ENCODE results near the gene SAMD10. TPM values are rescaled to one million over a fixed set of nuclear protein-coding genes. Genes with fewer than 3 reads are reported as not detected.

Gene SAMD10
- total and polyA plus RNA-seq, 10 of the 15 experiments (the other 5 are each of a cell fraction or from before 2014, with no cell fraction given), result 1.3 to 51.4 (median 17.9) TPM

DNA sequence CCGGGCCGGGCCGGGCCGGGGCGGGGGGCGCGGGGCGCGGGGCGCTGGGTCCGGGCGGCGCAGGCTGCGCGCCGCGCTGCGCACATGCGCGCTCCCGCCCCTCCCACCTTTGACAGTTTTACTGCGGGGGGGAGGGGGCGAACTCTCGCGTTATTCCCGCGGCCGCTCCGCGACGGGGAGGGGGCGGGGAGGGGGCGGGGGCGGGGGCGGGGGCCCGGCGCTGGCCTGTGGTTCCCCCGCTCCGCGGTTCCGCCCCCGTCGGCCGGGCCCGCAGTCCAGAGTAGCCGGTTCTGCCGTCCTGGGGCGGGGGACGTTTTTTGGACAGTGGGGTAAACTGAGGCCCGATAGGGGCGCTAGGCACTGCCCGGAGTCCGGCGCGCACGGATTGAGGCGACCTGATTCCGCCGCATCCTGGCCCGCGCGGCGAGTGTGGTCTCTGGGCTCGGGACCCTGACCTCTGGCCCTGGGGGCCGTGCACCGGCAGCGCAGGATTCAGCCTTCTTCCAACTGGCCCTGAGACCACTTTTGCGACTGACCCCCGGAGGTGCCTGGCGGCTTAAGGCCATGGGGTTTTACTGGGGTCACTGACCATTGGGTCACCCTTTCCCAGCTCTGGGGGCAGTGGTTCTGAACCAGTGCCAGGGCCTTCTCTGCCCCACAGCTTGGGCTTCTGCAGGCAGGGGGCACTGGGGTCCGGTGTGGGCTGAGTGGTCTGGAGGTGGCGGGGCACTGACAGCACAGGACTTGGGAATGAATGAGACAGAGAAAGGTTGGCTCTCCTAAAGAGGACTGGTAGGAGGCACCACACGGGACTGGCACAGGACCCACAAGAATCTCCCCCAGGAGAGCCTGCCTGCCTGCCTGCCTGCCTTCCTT, 9.4 kb downstream of the SAMD10 start, which contains the start of gene ZNF512B (continued):
- TF ChIP-seq EGR1 (IDR thresholded peaks at IDR 0.05; ENCODE audit: borderline replicate concordance in 1 of 2, low read depth in 2 of 2, low read length in 2 of 2) (peak in 1 of 2 experiments; percentile 66; a peak in 1 of 3 replicates), DPF2 (IDR thresholded peaks at IDR 0.05) (peak; percentile 61; the same call in 1 of the 2 replicates)

DNA sequence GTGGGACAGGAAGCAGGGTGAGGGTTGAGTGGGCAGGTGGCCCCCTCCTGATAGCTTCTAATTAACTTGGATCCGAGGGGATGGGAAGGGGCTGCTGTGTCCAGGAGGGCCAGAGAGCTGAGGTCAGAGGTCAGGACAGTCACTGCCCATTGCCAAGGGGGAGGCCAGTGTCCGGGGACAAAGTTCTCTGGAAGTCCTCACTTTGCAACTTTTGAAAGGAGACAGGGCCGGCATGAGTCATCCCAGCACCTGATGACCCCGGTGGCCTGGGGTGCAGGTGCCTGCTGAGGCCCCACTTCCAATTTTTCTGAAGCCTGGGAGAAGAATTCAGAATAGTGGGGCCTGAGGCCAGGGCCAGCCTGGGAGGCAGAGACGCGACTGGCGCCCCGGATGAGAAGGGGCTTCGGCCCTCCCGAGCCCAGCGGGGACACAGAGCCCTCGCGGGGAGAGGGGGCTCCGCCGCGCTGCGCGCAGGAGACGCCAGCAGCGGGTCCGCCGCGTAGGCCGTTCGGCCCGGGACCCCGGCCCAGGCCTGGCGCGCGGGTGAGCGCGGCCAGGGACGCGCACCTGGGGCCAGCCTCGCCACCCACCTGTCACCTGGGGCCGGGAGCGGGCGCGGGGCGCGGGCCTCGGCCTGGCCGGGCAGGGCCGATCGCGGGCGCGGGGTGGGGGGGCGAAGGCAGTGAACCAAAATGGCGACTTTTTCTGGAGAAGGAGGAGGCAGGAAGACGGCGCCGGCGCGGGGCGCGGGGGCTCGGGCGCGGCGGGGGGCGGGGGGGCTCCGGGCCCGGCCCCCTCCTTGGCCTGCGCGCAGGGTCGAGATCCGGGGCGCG, 10.3 kb downstream of the SAMD10 start:
- no peak for FAIRE-seq
- 15% methylated on average over 24 of the region's 70 CpGs for WGBS (ENCODE audit: insufficient coverage, insufficient replicate concordance, low lambda C conversion rate, missing lambda C conversion rate)
- in situ Hi-C loops (cut with MboI) (no loop called here), intact Hi-C loops (cut with micrococcal nuclease; ENCODE audit: unreplicated experiment) (no loop called here)
- Histone ChIP-seq H3K36me3 (ENCODE audit: control insufficient read depth in 2 of 2, insufficient read depth in 2 of 2, low read length in 1 of 2) (peaks cover 6 to 8% of the 10 kb centered on the region in 2 experiments; a peak in 3 of 4 replicates), H3K27me3 (replicated peaks in 1 of 2; ENCODE audit: control insufficient read depth in 2 of 2, insufficient read depth in 2 of 2, low read length in 1 of 2) (no peaks in the 10 kb centered on the region), H3K9me3 (replicated peaks; ENCODE audit: control insufficient read depth, insufficient read depth, low read length) (no peaks in the 10 kb centered on the region), H3K4me3 (peak overlapping the region; percentile 82), H2AFZ (ENCODE audit: control insufficient read depth, low read depth, low read length) (0 out of 2 replicates have a peak overlapping the region, but pooled peaks have one; percentile 44), H3K4me2 (ENCODE audit: control insufficient read depth, insufficient read depth) (peak overlapping the region; percentile 97), H3K79me2 (ENCODE audit: control insufficient read depth, insufficient read depth, low read length) (peaks cover 15% of the 10 kb centered on the region), H3K27ac (ENCODE audit: control insufficient read depth, insufficient read depth) (peak overlapping the region; percentile 72), H4K20me1 (ENCODE audit: control insufficient read depth, insufficient read depth) (no peaks in the 10 kb centered on the region), H3K9ac (ENCODE audit: control insufficient read depth, insufficient read depth, low read length) (peak overlapping the region; percentile 92), H3K4me1 (ENCODE audit: control insufficient read depth, insufficient read depth, low read length) (peaks cover 11% of the 10 kb centered on the region)
- ATAC-seq, result no peak; the same call in 2 of the 3 replicates
- ChIA-PET RAD21 (ENCODE audit: unreplicated experiment) (no interaction called here), POLR2A (interaction anchor here (1.4 kb wide), 1 partner anchor 12 kb away, joined by 11 read pairs; the partner anchor contains the start of gene UCKL1), SMC1A (ENCODE audit: uncharacterized antibody, unreplicated experiment) (no interaction called here), CTCF (interaction anchor here (1.0 to 1.2 kb wide), 2 partner anchors 13 to 70 kb away, joined by 3 to 4 read pairs; no protein-coding TSS in a partner anchor)
- BruUV-seq (replicated peaks), result no TSS peak
- no peak for DNase-seq (ENCODE audit: low read depth, low spot score)
- TF ChIP-seq, protein P1, sequence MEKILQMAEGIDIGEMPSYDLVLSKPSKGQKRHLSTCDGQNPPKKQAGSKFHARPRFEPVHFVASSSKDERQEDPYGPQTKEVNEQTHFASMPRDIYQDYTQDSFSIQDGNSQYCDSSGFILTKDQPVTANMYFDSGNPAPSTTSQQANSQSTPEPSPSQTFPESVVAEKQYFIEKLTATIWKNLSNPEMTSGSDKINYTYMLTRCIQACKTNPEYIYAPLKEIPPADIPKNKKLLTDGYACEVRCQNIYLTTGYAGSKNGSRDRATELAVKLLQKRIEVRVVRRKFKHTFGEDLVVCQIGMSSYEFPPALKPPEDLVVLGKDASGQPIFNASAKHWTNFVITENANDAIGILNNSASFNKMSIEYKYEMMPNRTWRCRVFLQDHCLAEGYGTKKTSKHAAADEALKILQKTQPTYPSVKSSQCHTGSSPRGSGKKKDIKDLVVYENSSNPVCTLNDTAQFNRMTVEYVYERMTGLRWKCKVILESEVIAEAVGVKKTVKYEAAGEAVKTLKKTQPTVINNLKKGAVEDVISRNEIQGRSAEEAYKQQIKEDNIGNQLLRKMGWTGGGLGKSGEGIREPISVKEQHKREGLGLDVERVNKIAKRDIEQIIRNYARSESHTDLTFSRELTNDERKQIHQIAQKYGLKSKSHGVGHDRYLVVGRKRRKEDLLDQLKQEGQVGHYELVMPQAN (conservative IDR thresholded peaks at IDR 0.05), result peak; percentile 58; the same call in 1 of the 2 replicates
- TF ChIP-seq SPI1 (IDR thresholded peaks at IDR 0.05; ENCODE audit: borderline replicate concordance, insufficient read depth, low read depth, low read length), result no peak
- peak; percentile 62 for TF ChIP-seq NR2C1 (IDR thresholded peaks at IDR 0.05)
- TF ChIP-seq, protein P2, sequence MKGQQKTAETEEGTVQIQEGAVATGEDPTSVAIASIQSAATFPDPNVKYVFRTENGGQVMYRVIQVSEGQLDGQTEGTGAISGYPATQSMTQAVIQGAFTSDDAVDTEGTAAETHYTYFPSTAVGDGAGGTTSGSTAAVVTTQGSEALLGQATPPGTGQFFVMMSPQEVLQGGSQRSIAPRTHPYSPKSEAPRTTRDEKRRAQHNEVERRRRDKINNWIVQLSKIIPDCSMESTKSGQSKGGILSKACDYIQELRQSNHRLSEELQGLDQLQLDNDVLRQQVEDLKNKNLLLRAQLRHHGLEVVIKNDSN (IDR thresholded peaks at IDR 0.05; ENCODE audit: borderline replicate concordance, extremely low read length, insufficient read depth, low read depth, low read length), result no peak
- TF ChIP-seq ETV6 (conservative IDR thresholded peaks at IDR 0.05 in 1 of 2, IDR thresholded peaks at IDR 0.05 in 1 of 2; ENCODE audit: borderline replicate concordance in 1 of 2, low read depth in 1 of 2), result no peak
- TF ChIP-seq, protein P3, sequence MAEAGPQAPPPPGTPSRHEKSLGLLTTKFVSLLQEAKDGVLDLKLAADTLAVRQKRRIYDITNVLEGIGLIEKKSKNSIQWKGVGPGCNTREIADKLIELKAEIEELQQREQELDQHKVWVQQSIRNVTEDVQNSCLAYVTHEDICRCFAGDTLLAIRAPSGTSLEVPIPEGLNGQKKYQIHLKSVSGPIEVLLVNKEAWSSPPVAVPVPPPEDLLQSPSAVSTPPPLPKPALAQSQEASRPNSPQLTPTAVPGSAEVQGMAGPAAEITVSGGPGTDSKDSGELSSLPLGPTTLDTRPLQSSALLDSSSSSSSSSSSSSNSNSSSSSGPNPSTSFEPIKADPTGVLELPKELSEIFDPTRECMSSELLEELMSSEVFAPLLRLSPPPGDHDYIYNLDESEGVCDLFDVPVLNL (IDR thresholded peaks at IDR 0.05; ENCODE audit: low read depth, low read length), result no peak
- no peak for TF ChIP-seq HDGF (IDR thresholded peaks at IDR 0.05)
- no peak for TF ChIP-seq POLR2AphosphoS5 (IDR thresholded peaks at IDR 0.05; ENCODE audit: low read length)
- no peak for TF ChIP-seq MYC (IDR thresholded peaks at IDR 0.05; ENCODE audit: insufficient read depth, insufficient read length, insufficient replicate concordance, low read length, severe bottlenecking)
- 0 out of 2 replicates have a peak, but pooled peaks have one; percentile 52 for TF ChIP-seq BACH1 (IDR thresholded peaks at IDR 0.05; ENCODE audit: borderline replicate concordance)
- TF ChIP-seq IRF4 (IDR thresholded peaks at IDR 0.05; ENCODE audit: low read depth, low read length), result no peak
- TF ChIP-seq TAF1 (IDR thresholded peaks at IDR 0.05; ENCODE audit: borderline replicate concordance, low read depth, low read length), result no peak

Measured in GM12878 (cell line).